HepG2 (cell line): ENCODE results near the gene SGCE. TPM values are rescaled to one million over a fixed set of nuclear protein-coding genes. Genes with fewer than 3 reads are reported as not detected.

Source experiments
- ATAC-seq: fragments of 200-7000 bp; cut with Tn5 transposase; 3 replicates; pipeline ENCODE4 v1.9.1; 2020; ENCODE audit warnings: mild to moderate bottlenecking, moderate library complexity
- BruUV-seq: library from RNA; stranded (reverse); fragments of 400-500 nt; replicated peaks from 2 replicates; lab custom pipeline; 2021; lab: Mats Ljungman, UMichigan
- CTCF ChIA-PET: fragments of 300-600 bp; formaldehyde crosslinking; extraction: SDS; loops from one replicate; lab custom pipeline; 2021; ENCODE audit warnings: low total read pairs, inconsistent platforms, low intra/inter-chr PET ratio; lab: Yijun Ruan, JAX
- POLR2A ChIA-PET: fragments of 350-600 bp; sonication (Branson Sonifier 250); formaldehyde crosslinking; loops from one replicate; lab custom pipeline; 2020; ENCODE audit warnings: antibody characterized with exemption, inconsistent platforms; lab: Yijun Ruan, JAX
- DNase-seq: peaks from one replicate; pipeline ENCODE4 v3.0.0-alpha.2; 2015; ENCODE audit warnings: low spot score
- FAIRE-seq: peaks from 3 replicates; lab custom pipeline; 2011; peaks lifted over from hg19 to GRCh38; lab: Jason Lieb, UNC
- H2AFZ ChIP-seq: one replicate; pipeline ENCODE4 v1.6.1; 2011; ENCODE audit warnings: low read length, inconsistent platforms
- H3K27ac ChIP-seq: fragments of 300-600 bp; 3 replicates; pipeline ENCODE4 v1.8.0; 2011; ENCODE audit warnings: mixed run types, mild to moderate bottlenecking, mixed read lengths, low read length, inconsistent platforms; ENCODE audit not compliant: insufficient read depth; ENCODE audit errors: extremely low read length
- H3K27me3 ChIP-seq, 2 experiments: fragments of 200-600 bp in 1 of 2; 2 replicates in 1 of 2; 3 replicates in 1 of 2; pipeline versions ENCODE4 v1.6.0 to v1.8.0; 2011; ENCODE audit warnings: low read length in 2 of 2, mild to moderate bottlenecking in 2 of 2, moderate library complexity in 2 of 2, inconsistent platforms in 1 of 2; ENCODE audit not compliant: insufficient read depth in 2 of 2, control insufficient read depth in 1 of 2
- H3K36me3 ChIP-seq, 2 experiments: fragments of 200-600 bp in 1 of 2; replicated peaks in 1 of 2; 2 replicates in 1 of 2; 3 replicates in 1 of 2; pipeline versions ENCODE4 v1.5.1 to v1.8.0; 2011; ENCODE audit warnings: low read length in 2 of 2, inconsistent platforms in 1 of 2; ENCODE audit not compliant: insufficient read depth in 2 of 2, control insufficient read depth in 1 of 2
- H3K4me1 ChIP-seq: 2 replicates; pipeline ENCODE4 v1.5.1; 2012; ENCODE audit warnings: low read length, inconsistent platforms; ENCODE audit not compliant: insufficient read depth
- H3K4me2 ChIP-seq: 2 replicates; pipeline ENCODE4 v1.6.0; 2011; ENCODE audit warnings: low read depth, low read length, inconsistent platforms
- H3K4me3 ChIP-seq, 3 experiments: fragments of 200-600 bp in 1 of 3; sonication (generic), shearing (Covaris generic) in 1 of 3; replicated peaks in 1 of 3; 2 replicates each; pipeline ENCODE4 v1.5.1; 2011 to 2016; ENCODE audit warnings: low read length in 3 of 3, inconsistent platforms in 2 of 3, low read depth in 2 of 3, mild to moderate bottlenecking in 2 of 3, control low read depth in 1 of 3, mixed read lengths in 1 of 3; ENCODE audit not compliant: insufficient read depth in 1 of 3
- H3K79me2 ChIP-seq: one replicate; pipeline ENCODE4 v1.6.1; 2011; ENCODE audit warnings: low read length, inconsistent platforms; ENCODE audit not compliant: insufficient read depth
- H3K9ac ChIP-seq: 2 replicates; pipeline ENCODE4 v1.6.0; 2011; ENCODE audit warnings: mild to moderate bottlenecking, low read depth, low read length, inconsistent platforms; ENCODE audit not compliant: insufficient read depth
- H3K9me3 ChIP-seq: 2 replicates; pipeline ENCODE4 v1.5.1; 2012; ENCODE audit warnings: mild to moderate bottlenecking, low read length
- H4K20me1 ChIP-seq: 2 replicates; pipeline ENCODE4 v1.6.0; 2011; ENCODE audit warnings: inconsistent platforms, mild to moderate bottlenecking, low read length, moderate library complexity; ENCODE audit not compliant: insufficient read depth
- HMGA1 ChIP-seq: sonication (generic); formaldehyde crosslinking; conservative IDR thresholded peaks from 2 replicates; pipeline ENCODE4 v1.4.0; 2020; ENCODE audit warnings: missing genetic modification reagents
- KAT2B ChIP-seq: fragments of 150-350 bp; IDR thresholded peaks from 2 replicates; pipeline ENCODE4 v1.6.1; 2014; ENCODE audit warnings: low read depth, low read length, borderline replicate concordance
- MIER2 ChIP-seq: IDR thresholded peaks from 2 replicates; pipeline ENCODE4 v1.6.1; 2016; ENCODE audit warnings: missing biosample characterization, missing genetic modification reagents
- TCF7 ChIP-seq: sonication (generic); IDR thresholded peaks from 2 replicates; pipeline ENCODE4 v1.6.1; 2016; ENCODE audit warnings: antibody characterized with exemption, low read depth
- TCF7L2 ChIP-seq: IDR thresholded peaks from 2 replicates; pipeline ENCODE4 v1.6.1; 2011; ENCODE audit warnings: mild to moderate bottlenecking, low read depth, low read length, moderate library complexity
- ZNF160 ChIP-seq: sonication (generic); formaldehyde crosslinking; IDR thresholded peaks from 2 replicates; pipeline ENCODE4 v1.8.0; 2022; ENCODE audit warnings: mild to moderate bottlenecking, inconsistent platforms, missing genetic modification reagents
- ZNF44 ChIP-seq: sonication (generic); formaldehyde crosslinking; IDR thresholded peaks from 2 replicates; pipeline ENCODE4 v1.5.1; 2020; ENCODE audit warnings: mild to moderate bottlenecking, missing genetic modification reagents
- ZNF7 ChIP-seq: IDR thresholded peaks from 2 replicates; pipeline ENCODE4 v1.6.1; 2016; ENCODE audit warnings: missing biosample characterization, missing genetic modification reagents
- WGBS: methylation state at CpG from one replicate; pipeline ENCODE4 v1.1.6; 2017; ENCODE audit warnings: low lambda C conversion rate; 5-methylcytosine and 5-hydroxymethylcytosine counted together
- in situ Hi-C: cut with HindIII; loops from 2 replicates; pipeline ENCODE4 v1.10.0; 2017; ENCODE audit warnings: low pct_unique_long_range_greater_than_20kb; ENCODE audit not compliant: extremely low pct_ligation_motif_present
- intact Hi-C: fragments of 100-400 bp; cut with micrococcal nuclease; formaldehyde crosslinking; loops from one replicate; pipeline ENCODE4 v1.10.0; 2022; ENCODE audit not compliant: unreplicated experiment
- polyA plus RNA-seq, 8 experiments: library from polyadenylated mRNA; depleted of rRNA in 3 of 8; stranded (reverse) in 7 of 8; unstranded in 1 of 8; fragments of >200 nt; fragmentation: Illumina TruSeq in 4 of 8; extraction: Trizol in 4 of 8; gene quantifications; 2 replicates each; pipeline versions ENCODE4 v1.2.1 to v1.2.3, GENCODE V29; 2011 to 2016; ENCODE audit warnings: low read depth in 4 of 8, missing spikeins in 1 of 8, mixed read lengths in 1 of 8; ENCODE audit not compliant: insufficient read depth in 1 of 8
- total RNA-seq, 5 experiments: library from RNA; depleted of rRNA; stranded (reverse); fragments of >200 nt; fragmentation: Illumina TruSeq; extraction: Trizol; gene quantifications; 2 replicates each; pipeline ENCODE4 v1.2.3, GENCODE V29; 2016; ENCODE audit warnings: low read depth in 1 of 5
- TF ChIP-seq, protein P1 (sequence below): sonication (generic); formaldehyde crosslinking; IDR thresholded peaks from 2 replicates; pipeline ENCODE4 v1.8.1; 2023; ENCODE audit warnings: mild to moderate bottlenecking, missing genetic modification reagents
- TF ChIP-seq, protein P2 (sequence below): sonication (generic); formaldehyde crosslinking; IDR thresholded peaks from 2 replicates; pipeline ENCODE4 v1.5.0; 2020; ENCODE audit warnings: mild to moderate bottlenecking, low read depth, missing genetic modification reagents, borderline replicate concordance
- TF ChIP-seq, protein P3 (sequence below): sonication (generic); formaldehyde crosslinking; IDR thresholded peaks from 2 replicates; pipeline ENCODE4 v1.4.0; 2020; ENCODE audit warnings: missing genetic modification reagents
- TF ChIP-seq, protein P4 (sequence below): fragments of 450-650 bp; IDR thresholded peaks from 2 replicates; pipeline ENCODE4 v1.6.1; 2016
- TF ChIP-seq, protein P5 (sequence below): sonication (generic); formaldehyde crosslinking; IDR thresholded peaks from 2 replicates; pipeline ENCODE4 v1.5.0; 2020; ENCODE audit warnings: missing genetic modification reagents

The SGCE gene
- total and polyA plus RNA-seq, 2 of the 13 experiments (the other 11 are each of a cell fraction or from before 2014, with no cell fraction given): 52.3 to 71.1 TPM

DNA sequence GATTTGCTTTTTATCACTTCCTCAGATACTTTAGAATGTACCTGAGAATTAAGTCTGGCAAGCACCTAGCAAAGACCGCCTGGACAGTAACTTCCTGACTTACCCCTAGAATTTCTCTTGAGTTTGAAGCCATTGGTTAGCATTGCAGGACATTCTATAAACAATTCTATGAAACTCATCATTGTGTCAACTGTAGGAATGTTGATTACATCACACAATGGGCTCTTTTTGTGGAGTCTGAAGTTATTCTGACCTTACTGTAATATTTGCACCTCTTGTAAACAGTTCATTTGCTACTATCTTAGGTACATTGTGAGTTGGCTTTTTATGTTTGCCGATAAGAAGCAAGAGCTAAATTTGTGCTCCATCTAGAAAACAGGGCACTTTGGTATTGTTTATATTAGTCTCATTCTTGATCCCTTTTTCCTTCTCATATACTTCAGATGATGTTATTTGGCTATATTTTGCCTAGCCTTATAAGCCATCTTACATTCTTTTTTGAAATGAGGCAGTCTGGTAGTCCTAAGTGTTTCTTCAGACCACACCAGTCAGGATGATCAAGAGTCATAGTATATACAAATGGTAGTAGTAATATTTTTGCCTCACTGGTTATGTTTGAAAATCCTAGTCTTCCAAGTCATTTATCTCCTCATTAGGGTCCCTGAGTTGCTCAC, 94.0 kb downstream of the SGCE start:
- Histone ChIP-seq H3K27me3 (no peaks in the 10 kb centered on the region), H3K79me2 (no peaks in the 10 kb centered on the region), H2AFZ (no peak overlapping the region), H3K4me1 (peaks cover 41% of the 10 kb centered on the region), H3K36me3 (no peaks in the 10 kb centered on the region), H4K20me1 (no peaks in the 10 kb centered on the region), H3K4me3 (no peak overlapping the region), H3K9me3 (no peaks in the 10 kb centered on the region), H3K27ac (peak overlapping the region; percentile 73), H3K9ac (peak overlapping the region; percentile 50), H3K4me2 (peak overlapping the region; percentile 33)
- POLR2A ChIA-PET: interaction anchor here (0.8 to 1.8 kb wide), 7 partner anchors 15 to 96 kb away, joined by 3 to 9 read pairs (median 4); partner anchors contain the start of gene SGCE
- no TSS peak for BruUV-seq
- DNase-seq (peak; percentile 97), FAIRE-seq (peak; percentile 88), ATAC-seq (peak; percentile 95)
- 5% methylated on average over 2 of the region's 2 CpGs for WGBS
- in situ Hi-C loops: no loop called here
- intact Hi-C loops: loop anchor here (5.0 to 10.0 kb wide), 4 partner anchors 80 to 410 kb away; partner anchors contain the start of gene PPP1R9A
- CTCF ChIA-PET: no interaction called here
- TF ChIP-seq, protein P1, sequence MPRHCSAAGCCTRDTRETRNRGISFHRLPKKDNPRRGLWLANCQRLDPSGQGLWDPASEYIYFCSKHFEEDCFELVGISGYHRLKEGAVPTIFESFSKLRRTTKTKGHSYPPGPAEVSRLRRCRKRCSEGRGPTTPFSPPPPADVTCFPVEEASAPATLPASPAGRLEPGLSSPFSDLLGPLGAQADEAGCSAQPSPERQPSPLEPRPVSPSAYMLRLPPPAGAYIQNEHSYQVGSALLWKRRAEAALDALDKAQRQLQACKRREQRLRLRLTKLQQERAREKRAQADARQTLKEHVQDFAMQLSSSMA (CRISPR knock-in tag): no peak
- peak; percentile 64; the same call in 1 of the 2 replicates for TF ChIP-seq MIER2 (CRISPR knock-in tag)
- TF ChIP-seq, protein P2, sequence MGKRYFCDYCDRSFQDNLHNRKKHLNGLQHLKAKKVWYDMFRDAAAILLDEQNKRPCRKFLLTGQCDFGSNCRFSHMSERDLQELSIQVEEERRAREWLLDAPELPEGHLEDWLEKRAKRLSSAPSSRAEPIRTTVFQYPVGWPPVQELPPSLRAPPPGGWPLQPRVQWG (CRISPR knock-in tag): no peak
- no peak for TF ChIP-seq ZNF7 (CRISPR knock-in tag)
- no peak for TF ChIP-seq ZNF160 (CRISPR knock-in tag)
- peak; percentile 88 for TF ChIP-seq TCF7L2
- TF ChIP-seq, protein P3, sequence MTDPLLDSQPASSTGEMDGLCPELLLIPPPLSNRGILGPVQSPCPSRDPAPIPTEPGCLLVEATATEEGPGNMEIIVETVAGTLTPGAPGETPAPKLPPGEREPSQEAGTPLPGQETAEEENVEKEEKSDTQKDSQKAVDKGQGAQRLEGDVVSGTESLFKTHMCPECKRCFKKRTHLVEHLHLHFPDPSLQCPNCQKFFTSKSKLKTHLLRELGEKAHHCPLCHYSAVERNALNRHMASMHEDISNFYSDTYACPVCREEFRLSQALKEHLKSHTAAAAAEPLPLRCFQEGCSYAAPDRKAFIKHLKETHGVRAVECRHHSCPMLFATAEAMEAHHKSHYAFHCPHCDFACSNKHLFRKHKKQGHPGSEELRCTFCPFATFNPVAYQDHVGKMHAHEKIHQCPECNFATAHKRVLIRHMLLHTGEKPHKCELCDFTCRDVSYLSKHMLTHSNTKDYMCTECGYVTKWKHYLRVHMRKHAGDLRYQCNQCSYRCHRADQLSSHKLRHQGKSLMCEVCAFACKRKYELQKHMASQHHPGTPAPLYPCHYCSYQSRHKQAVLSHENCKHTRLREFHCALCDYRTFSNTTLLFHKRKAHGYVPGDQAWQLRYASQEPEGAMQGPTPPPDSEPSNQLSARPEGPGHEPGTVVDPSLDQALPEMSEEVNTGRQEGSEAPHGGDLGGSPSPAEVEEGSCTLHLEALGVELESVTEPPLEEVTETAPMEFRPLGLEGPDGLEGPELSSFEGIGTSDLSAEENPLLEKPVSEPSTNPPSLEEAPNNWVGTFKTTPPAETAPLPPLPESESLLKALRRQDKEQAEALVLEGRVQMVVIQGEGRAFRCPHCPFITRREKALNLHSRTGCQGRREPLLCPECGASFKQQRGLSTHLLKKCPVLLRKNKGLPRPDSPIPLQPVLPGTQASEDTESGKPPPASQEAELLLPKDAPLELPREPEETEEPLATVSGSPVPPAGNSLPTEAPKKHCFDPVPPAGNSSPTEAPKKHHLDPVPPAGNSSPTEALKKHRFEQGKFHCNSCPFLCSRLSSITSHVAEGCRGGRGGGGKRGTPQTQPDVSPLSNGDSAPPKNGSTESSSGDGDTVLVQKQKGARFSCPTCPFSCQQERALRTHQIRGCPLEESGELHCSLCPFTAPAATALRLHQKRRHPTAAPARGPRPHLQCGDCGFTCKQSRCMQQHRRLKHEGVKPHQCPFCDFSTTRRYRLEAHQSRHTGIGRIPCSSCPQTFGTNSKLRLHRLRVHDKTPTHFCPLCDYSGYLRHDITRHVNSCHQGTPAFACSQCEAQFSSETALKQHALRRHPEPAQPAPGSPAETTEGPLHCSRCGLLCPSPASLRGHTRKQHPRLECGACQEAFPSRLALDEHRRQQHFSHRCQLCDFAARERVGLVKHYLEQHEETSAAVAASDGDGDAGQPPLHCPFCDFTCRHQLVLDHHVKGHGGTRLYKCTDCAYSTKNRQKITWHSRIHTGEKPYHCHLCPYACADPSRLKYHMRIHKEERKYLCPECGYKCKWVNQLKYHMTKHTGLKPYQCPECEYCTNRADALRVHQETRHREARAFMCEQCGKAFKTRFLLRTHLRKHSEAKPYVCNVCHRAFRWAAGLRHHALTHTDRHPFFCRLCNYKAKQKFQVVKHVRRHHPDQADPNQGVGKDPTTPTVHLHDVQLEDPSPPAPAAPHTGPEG: no peak; the same call in 1 of the 2 replicates
- peak; percentile 95 for TF ChIP-seq TCF7
- TF ChIP-seq, protein P4, sequence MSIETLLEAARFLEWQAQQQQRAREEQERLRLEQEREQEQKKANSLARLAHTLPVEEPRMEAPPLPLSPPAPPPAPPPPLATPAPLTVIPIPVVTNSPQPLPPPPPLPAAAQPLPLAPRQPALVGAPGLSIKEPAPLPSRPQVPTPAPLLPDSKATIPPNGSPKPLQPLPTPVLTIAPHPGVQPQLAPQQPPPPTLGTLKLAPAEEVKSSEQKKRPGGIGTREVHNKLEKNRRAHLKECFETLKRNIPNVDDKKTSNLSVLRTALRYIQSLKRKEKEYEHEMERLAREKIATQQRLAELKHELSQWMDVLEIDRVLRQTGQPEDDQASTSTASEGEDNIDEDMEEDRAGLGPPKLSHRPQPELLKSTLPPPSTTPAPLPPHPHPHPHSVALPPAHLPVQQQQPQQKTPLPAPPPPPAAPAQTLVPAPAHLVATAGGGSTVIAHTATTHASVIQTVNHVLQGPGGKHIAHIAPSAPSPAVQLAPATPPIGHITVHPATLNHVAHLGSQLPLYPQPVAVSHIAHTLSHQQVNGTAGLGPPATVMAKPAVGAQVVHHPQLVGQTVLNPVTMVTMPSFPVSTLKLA: no peak
- no peak for TF ChIP-seq HMGA1
- 0 out of 2 replicates have a peak, but pooled peaks have one; percentile 27 for TF ChIP-seq ZNF44
- TF ChIP-seq KAT2B: no peak
- TF ChIP-seq, protein P5, sequence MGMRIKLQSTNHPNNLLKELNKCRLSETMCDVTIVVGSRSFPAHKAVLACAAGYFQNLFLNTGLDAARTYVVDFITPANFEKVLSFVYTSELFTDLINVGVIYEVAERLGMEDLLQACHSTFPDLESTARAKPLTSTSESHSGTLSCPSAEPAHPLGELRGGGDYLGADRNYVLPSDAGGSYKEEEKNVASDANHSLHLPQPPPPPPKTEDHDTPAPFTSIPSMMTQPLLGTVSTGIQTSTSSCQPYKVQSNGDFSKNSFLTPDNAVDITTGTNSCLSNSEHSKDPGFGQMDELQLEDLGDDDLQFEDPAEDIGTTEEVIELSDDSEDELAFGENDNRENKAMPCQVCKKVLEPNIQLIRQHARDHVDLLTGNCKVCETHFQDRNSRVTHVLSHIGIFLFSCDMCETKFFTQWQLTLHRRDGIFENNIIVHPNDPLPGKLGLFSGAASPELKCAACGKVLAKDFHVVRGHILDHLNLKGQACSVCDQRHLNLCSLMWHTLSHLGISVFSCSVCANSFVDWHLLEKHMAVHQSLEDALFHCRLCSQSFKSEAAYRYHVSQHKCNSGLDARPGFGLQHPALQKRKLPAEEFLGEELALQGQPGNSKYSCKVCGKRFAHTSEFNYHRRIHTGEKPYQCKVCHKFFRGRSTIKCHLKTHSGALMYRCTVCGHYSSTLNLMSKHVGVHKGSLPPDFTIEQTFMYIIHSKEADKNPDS (CRISPR knock-in tag): peak; percentile 41; the same call in 1 of the 2 replicates
